Measurements from ENCODE around the gene ARID1B.
A peak's percentile ranks its signal among the peaks of the same experiment; 100 is the strongest.

The ARID1B gene

DNA sequence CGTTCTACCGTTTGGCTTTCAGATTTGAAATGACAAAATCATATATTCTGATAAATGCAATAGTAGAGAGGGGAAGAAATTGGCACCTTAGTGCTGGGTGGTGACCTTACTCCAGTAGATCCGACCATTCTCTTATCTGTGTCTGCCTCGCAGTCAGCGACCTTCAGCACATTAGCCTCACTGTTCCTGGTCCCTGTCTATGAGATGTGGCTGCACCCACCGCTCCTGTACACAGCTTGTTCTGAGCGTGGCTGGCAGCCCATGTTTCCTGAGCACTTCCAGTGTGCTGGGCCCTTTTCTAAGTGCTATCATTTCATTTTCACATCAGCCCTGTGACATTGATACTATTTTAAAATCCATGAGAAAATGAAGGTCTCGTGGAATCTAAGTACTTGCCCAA lies 408.0 kb downstream of the ARID1B start:
- H3K27ac ChIP-seq (ENCODE audit: low read depth, low read length): no peak overlapping the region
- H3K4me3 ChIP-seq (ENCODE audit: low read depth in 1 of 5, low read length in 5 of 5): no peak overlapping the region
- peaks cover 0 to 14% (median 9%) of the 10 kb centered on the region in 5 donors for H3K4me1 ChIP-seq (ENCODE audit: control insufficient read depth in 5 of 5, insufficient read depth in 5 of 5, low read length in 5 of 5)
- peaks cover 6 to 80% (median 65%) of the 10 kb centered on the region in 5 donors for H3K36me3 ChIP-seq (ENCODE audit: control insufficient read depth in 5 of 5, insufficient read depth in 5 of 5, low read length in 5 of 5)
- no peaks in the 10 kb centered on the region for H3K9me3 ChIP-seq (ENCODE audit: control insufficient read depth in 5 of 5, low read length in 5 of 5)
- no peaks in the 10 kb centered on the region for H3K27me3 ChIP-seq (ENCODE audit: control insufficient read depth in 5 of 5, insufficient read depth in 4 of 5, low read length in 5 of 5)
- H3K9ac ChIP-seq (ENCODE audit: low read length in 5 of 5): no peak overlapping the region

GRCh38 chr6:157185986-157186385 lies 408.8 kb downstream of the ARID1B start:
- Histone ChIP-seq H3K36me3 (ENCODE audit: control insufficient read depth in 5 of 5, insufficient read depth in 5 of 5, low read length in 5 of 5) (peaks cover 6 to 84% (median 70%) of the 10 kb centered on the region in 5 donors), H3K27ac (ENCODE audit: low read depth, low read length) (no peak overlapping the region), H3K9ac (ENCODE audit: low read length in 5 of 5) (peak overlapping the region in 1 of 5 donors; percentile 41), H3K9me3 (ENCODE audit: control insufficient read depth in 5 of 5, low read length in 5 of 5) (no peaks in the 10 kb centered on the region), H3K27me3 (ENCODE audit: control insufficient read depth in 5 of 5, insufficient read depth in 4 of 5, low read length in 5 of 5) (no peaks in the 10 kb centered on the region), H3K4me1 (ENCODE audit: control insufficient read depth in 5 of 5, insufficient read depth in 5 of 5, low read length in 5 of 5) (peaks cover 0 to 14% (median 9%) of the 10 kb centered on the region in 5 donors), H3K4me3 (ENCODE audit: low read depth in 1 of 5, low read length in 5 of 5) (no peak overlapping the region)

DNA sequence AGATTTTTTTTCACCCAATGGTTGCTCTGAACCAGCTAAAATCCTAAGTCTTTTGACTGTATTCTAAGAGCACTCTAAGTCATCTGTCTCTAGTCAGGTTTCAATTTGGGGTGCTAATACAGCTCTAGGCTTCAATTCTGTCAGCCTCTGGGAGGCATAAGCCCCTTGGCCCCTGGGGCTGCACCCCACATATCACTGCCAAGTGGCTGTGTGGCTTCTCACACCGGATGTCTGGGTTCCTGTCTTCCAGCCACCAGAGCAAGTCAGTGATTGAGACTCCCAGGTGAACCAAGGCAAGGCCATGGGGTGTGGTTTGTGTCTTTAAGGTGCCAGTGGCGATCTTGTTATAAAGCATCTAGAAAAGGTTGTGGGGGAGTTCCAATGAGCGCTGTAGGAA lies 409.6 kb downstream of the ARID1B start:
- Histone ChIP-seq H3K36me3 (ENCODE audit: control insufficient read depth in 5 of 5, insufficient read depth in 5 of 5, low read length in 5 of 5) (peaks cover 6 to 82% (median 67%) of the 10 kb centered on the region in 5 donors), H3K4me3 (ENCODE audit: low read depth in 1 of 5, low read length in 5 of 5) (no peak overlapping the region), H3K9ac (ENCODE audit: low read length in 5 of 5) (no peak overlapping the region), H3K27me3 (ENCODE audit: control insufficient read depth in 5 of 5, insufficient read depth in 4 of 5, low read length in 5 of 5) (no peaks in the 10 kb centered on the region), H3K4me1 (ENCODE audit: control insufficient read depth in 5 of 5, insufficient read depth in 5 of 5, low read length in 5 of 5) (peaks cover 0 to 14% (median 9%) of the 10 kb centered on the region in 5 donors), H3K9me3 (ENCODE audit: control insufficient read depth in 5 of 5, low read length in 5 of 5) (no peaks in the 10 kb centered on the region), H3K27ac (ENCODE audit: low read depth, low read length) (no peak overlapping the region)

GRCh38 chr6:157187182-157188083 lies 410.3 kb downstream of the ARID1B start:
- Histone ChIP-seq H3K36me3 (ENCODE audit: control insufficient read depth in 5 of 5, insufficient read depth in 5 of 5, low read length in 5 of 5) (peaks cover 11 to 82% (median 70%) of the 10 kb centered on the region in 5 donors), H3K4me1 (ENCODE audit: control insufficient read depth in 5 of 5, insufficient read depth in 5 of 5, low read length in 5 of 5) (peaks cover 0 to 14% (median 9%) of the 10 kb centered on the region in 5 donors), H3K27ac (ENCODE audit: low read depth, low read length) (no peak overlapping the region), H3K9ac (ENCODE audit: low read length in 5 of 5) (no peak overlapping the region), H3K9me3 (ENCODE audit: control insufficient read depth in 5 of 5, low read length in 5 of 5) (no peaks in the 10 kb centered on the region), H3K4me3 (ENCODE audit: low read depth in 1 of 5, low read length in 5 of 5) (no peak overlapping the region), H3K27me3 (ENCODE audit: control insufficient read depth in 5 of 5, insufficient read depth in 4 of 5, low read length in 5 of 5) (no peaks in the 10 kb centered on the region)

GRCh38 chr6:157188213-157188612 lies 411.0 kb downstream of the ARID1B start:
- Histone ChIP-seq H3K4me3 (ENCODE audit: low read depth in 1 of 5, low read length in 5 of 5) (no peak overlapping the region), H3K36me3 (ENCODE audit: control insufficient read depth in 5 of 5, insufficient read depth in 5 of 5, low read length in 5 of 5) (peaks cover 14 to 79% (median 65%) of the 10 kb centered on the region in 5 donors), H3K4me1 (ENCODE audit: control insufficient read depth in 5 of 5, insufficient read depth in 5 of 5, low read length in 5 of 5) (peaks cover 0 to 14% (median 9%) of the 10 kb centered on the region in 5 donors), H3K9ac (ENCODE audit: low read length in 5 of 5) (no peak overlapping the region), H3K27ac (ENCODE audit: low read depth, low read length) (no peak overlapping the region), H3K9me3 (ENCODE audit: control insufficient read depth in 5 of 5, low read length in 5 of 5) (no peaks in the 10 kb centered on the region), H3K27me3 (ENCODE audit: control insufficient read depth in 5 of 5, insufficient read depth in 4 of 5, low read length in 5 of 5) (no peaks in the 10 kb centered on the region)

GRCh38 chr6:157193443-157193996 lies 416.3 kb downstream of the ARID1B start:
- H3K4me1 ChIP-seq (ENCODE audit: control insufficient read depth in 5 of 5, insufficient read depth in 5 of 5, low read length in 5 of 5): peaks cover 0 to 9% (median 7%) of the 10 kb centered on the region in 5 donors
- no peaks in the 10 kb centered on the region for H3K27me3 ChIP-seq (ENCODE audit: control insufficient read depth in 5 of 5, insufficient read depth in 4 of 5, low read length in 5 of 5)
- peaks cover 22 to 77% (median 68%) of the 10 kb centered on the region in 5 donors for H3K36me3 ChIP-seq (ENCODE audit: control insufficient read depth in 5 of 5, insufficient read depth in 5 of 5, low read length in 5 of 5)
- H3K27ac ChIP-seq (ENCODE audit: low read depth, low read length): no peak overlapping the region
- H3K9ac ChIP-seq (ENCODE audit: low read length in 5 of 5): no peak overlapping the region
- no peaks in the 10 kb centered on the region for H3K9me3 ChIP-seq (ENCODE audit: control insufficient read depth in 5 of 5, low read length in 5 of 5)
- H3K4me3 ChIP-seq (ENCODE audit: low read depth in 1 of 5, low read length in 5 of 5): no peak overlapping the region

DNA sequence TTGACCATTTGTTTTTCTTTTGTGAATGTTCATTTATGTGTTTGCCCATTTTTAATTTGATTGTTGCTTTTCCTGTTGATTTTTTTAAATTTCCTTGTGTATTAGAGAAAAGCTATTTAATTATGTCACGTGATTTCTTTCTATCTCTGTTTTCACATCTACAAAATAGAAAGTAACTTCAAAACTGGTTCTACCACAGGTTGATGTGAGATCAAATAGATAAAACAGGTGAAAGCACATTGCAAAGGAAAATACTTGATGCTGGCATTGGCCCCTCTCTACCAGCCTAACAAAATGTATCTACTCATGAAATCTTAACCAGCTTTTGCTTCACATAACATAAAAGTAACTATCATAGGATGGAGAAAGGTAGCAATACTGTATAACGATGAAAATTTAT lies 416.9 kb downstream of the ARID1B start:
- no peak overlapping the region for H3K9ac ChIP-seq (ENCODE audit: low read length in 5 of 5)
- no peaks in the 10 kb centered on the region for H3K9me3 ChIP-seq (ENCODE audit: control insufficient read depth in 5 of 5, low read length in 5 of 5)
- H3K4me1 ChIP-seq (ENCODE audit: control insufficient read depth in 5 of 5, insufficient read depth in 5 of 5, low read length in 5 of 5): peaks cover 0 to 13% (median 8%) of the 10 kb centered on the region in 5 donors
- peaks cover 22 to 80% (median 68%) of the 10 kb centered on the region in 5 donors for H3K36me3 ChIP-seq (ENCODE audit: control insufficient read depth in 5 of 5, insufficient read depth in 5 of 5, low read length in 5 of 5)
- no peak overlapping the region for H3K4me3 ChIP-seq (ENCODE audit: low read depth in 1 of 5, low read length in 5 of 5)
- H3K27me3 ChIP-seq (ENCODE audit: control insufficient read depth in 5 of 5, insufficient read depth in 4 of 5, low read length in 5 of 5): no peaks in the 10 kb centered on the region
- no peak overlapping the region for H3K27ac ChIP-seq (ENCODE audit: low read depth, low read length)

DNA sequence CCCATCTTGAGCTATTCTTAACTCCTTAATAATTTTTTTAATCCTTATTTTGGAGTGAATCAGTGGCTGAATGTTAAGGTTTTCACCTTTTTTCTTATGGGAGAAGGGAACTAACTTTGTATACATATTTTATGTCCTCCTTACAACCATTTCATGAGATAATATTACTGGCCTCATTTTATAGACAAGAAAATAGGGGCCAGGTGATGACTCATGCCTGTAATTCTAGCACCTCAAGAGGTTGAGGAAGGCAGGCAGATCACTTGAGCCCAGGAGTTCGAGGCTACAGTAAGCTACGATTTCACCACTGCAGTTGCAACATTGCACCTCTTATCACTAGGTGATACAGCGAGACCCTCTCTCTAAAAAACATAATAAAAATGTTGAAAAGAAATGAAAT lies 417.5 kb downstream of the ARID1B start:
- no peaks in the 10 kb centered on the region for H3K9me3 ChIP-seq (ENCODE audit: control insufficient read depth in 5 of 5, low read length in 5 of 5)
- H3K36me3 ChIP-seq (ENCODE audit: control insufficient read depth in 5 of 5, insufficient read depth in 5 of 5, low read length in 5 of 5): peaks cover 22 to 78% (median 65%) of the 10 kb centered on the region in 5 donors
- H3K27me3 ChIP-seq (ENCODE audit: control insufficient read depth in 5 of 5, insufficient read depth in 4 of 5, low read length in 5 of 5): no peaks in the 10 kb centered on the region
- H3K27ac ChIP-seq (ENCODE audit: low read depth, low read length): no peak overlapping the region
- peaks cover 0 to 10% (median 6%) of the 10 kb centered on the region in 5 donors for H3K4me1 ChIP-seq (ENCODE audit: control insufficient read depth in 5 of 5, insufficient read depth in 5 of 5, low read length in 5 of 5)
- H3K9ac ChIP-seq (ENCODE audit: low read length in 5 of 5): no peak overlapping the region
- no peak overlapping the region for H3K4me3 ChIP-seq (ENCODE audit: low read depth in 1 of 5, low read length in 5 of 5)

DNA sequence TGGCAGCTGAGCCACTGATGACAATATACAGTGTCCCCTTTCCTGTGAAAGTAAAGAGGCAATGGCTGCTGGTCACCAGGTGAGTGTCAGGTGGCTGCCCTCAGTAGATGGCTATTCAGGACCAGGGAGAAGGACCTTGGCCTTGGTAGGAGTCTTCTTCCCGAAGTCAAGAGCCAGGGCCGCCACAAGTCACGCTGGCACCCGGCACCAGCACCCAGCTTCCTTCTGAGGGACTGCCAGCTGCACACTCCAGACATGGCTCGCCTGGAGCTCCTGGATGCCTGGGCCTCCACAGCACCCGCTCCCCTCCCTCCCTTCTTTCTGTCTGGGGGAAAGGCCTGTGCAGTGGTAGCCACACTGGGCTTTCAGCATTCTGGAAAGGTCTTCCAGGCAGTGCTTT lies 419.2 kb downstream of the ARID1B start:
- no peak overlapping the region for H3K27ac ChIP-seq (ENCODE audit: low read depth, low read length)
- H3K36me3 ChIP-seq (ENCODE audit: control insufficient read depth in 5 of 5, insufficient read depth in 5 of 5, low read length in 5 of 5): peaks cover 22 to 78% (median 63%) of the 10 kb centered on the region in 5 donors
- H3K9ac ChIP-seq (ENCODE audit: low read length in 5 of 5): no peak overlapping the region
- no peaks in the 10 kb centered on the region for H3K27me3 ChIP-seq (ENCODE audit: control insufficient read depth in 5 of 5, insufficient read depth in 4 of 5, low read length in 5 of 5)
- no peaks in the 10 kb centered on the region for H3K9me3 ChIP-seq (ENCODE audit: control insufficient read depth in 5 of 5, low read length in 5 of 5)
- H3K4me1 ChIP-seq (ENCODE audit: control insufficient read depth in 5 of 5, insufficient read depth in 5 of 5, low read length in 5 of 5): peaks cover 0 to 7% (median 5%) of the 10 kb centered on the region in 5 donors
- no peak overlapping the region for H3K4me3 ChIP-seq (ENCODE audit: low read depth in 1 of 5, low read length in 5 of 5)

Data from subcutaneous abdominal adipose tissue (tissue), 5 donors.